PC-3 (cell line): ENCODE measurements around the gene PRDM1. TPM values are rescaled to one million over a fixed set of nuclear protein-coding genes. Genes with fewer than 3 reads are reported as not detected.

ENCODE experiments used
- ATAC-seq: fragments of 200-7000 bp; cut with Tn5 transposase; 2 replicates; pipeline ENCODE4 v1.9.1; 2020; ENCODE audit warnings: mild to moderate bottlenecking, moderate library complexity
- BruUV-seq: library from RNA; stranded (reverse); fragments of 400-500 nt; replicated peaks from 2 replicates; lab custom pipeline; 2021; lab: Mats Ljungman, UMichigan
- CTCF ChIA-PET: fragments of 300-600 bp; sonication (Branson Sonifier 250); formaldehyde crosslinking; loops from one replicate; lab custom pipeline; 2022; ENCODE audit warnings: antibody characterized with exemption; lab: Charles Lee
- POLR2A ChIA-PET: fragments of 300-600 bp; sonication (Branson Sonifier 250); formaldehyde crosslinking; loops from one replicate; lab custom pipeline; 2022; ENCODE audit warnings: antibody characterized with exemption; ENCODE audit not compliant: unreplicated experiment; lab: Charles Lee
- DNase-seq: peaks from one replicate; pipeline ENCODE4 v3.0.0-alpha.2; 2015
- H2AFZ ChIP-seq: fragments of 300-600 bp; sonication (generic); 2 replicates; pipeline ENCODE4 v1.6.0; 2016; ENCODE audit warnings: antibody characterized with exemption, low read length
- H3F3A ChIP-seq: fragments of 300-600 bp; sonication (generic); one replicate; pipeline ENCODE4 v1.6.0; 2017; ENCODE audit warnings: antibody characterized with exemption, low read length, control low read depth, mild to moderate bottlenecking; ENCODE audit not compliant: unreplicated experiment
- H3K27ac ChIP-seq: fragments of 300-600 bp; sonication (generic); 2 replicates; pipeline ENCODE4 v1.5.1; 2016; ENCODE audit warnings: mild to moderate bottlenecking, low read length
- H3K27me3 ChIP-seq: fragments of 300-600 bp; sonication (generic); 2 replicates; pipeline ENCODE4 v1.6.1; 2016; ENCODE audit warnings: low read length, mixed read lengths
- H3K36me3 ChIP-seq: fragments of 300-600 bp; sonication (generic); 2 replicates; pipeline ENCODE4 v1.6.1; 2016; ENCODE audit warnings: low read depth, mixed run types, low read length, mixed read lengths
- H3K4me1 ChIP-seq: fragments of 300-600 bp; sonication (generic); 2 replicates; pipeline ENCODE4 v1.5.1; 2016; ENCODE audit warnings: low read length; ENCODE audit not compliant: insufficient read depth
- H3K4me2 ChIP-seq: fragments of 300-600 bp; sonication (generic); 2 replicates; pipeline ENCODE4 v1.6.0; 2016; ENCODE audit warnings: low read length
- H3K4me3 ChIP-seq: fragments of 300-600 bp; sonication (generic); 2 replicates; pipeline ENCODE4 v1.5.1; 2016; ENCODE audit warnings: mild to moderate bottlenecking, low read length, mixed read lengths
- H3K79me2 ChIP-seq: fragments of 300-600 bp; sonication (generic); 2 replicates; pipeline ENCODE4 v1.6.1; 2017; ENCODE audit warnings: low read length, mixed read lengths
- H3K9ac ChIP-seq: fragments of 300-600 bp; sonication (generic); 2 replicates; pipeline ENCODE4 v1.6.0; 2016; ENCODE audit warnings: mild to moderate bottlenecking, low read length
- H3K9me2 ChIP-seq: fragments of 300-600 bp; sonication (generic); replicated peaks from 2 replicates; pipeline ENCODE4 v1.6.1; 2016; ENCODE audit warnings: mixed run types, low read length, mixed read lengths
- H3K9me3 ChIP-seq: fragments of 300-600 bp; sonication (generic); 2 replicates; pipeline ENCODE4 v1.6.1; 2016; ENCODE audit warnings: low read length, mixed read lengths
- H4K20me1 ChIP-seq: fragments of 300-600 bp; sonication (generic); 2 replicates; pipeline ENCODE4 v1.6.1; 2016; ENCODE audit warnings: low read length, mixed read lengths
- EZH2 ChIP-seq: fragments of 300-600 bp; sonication (generic); IDR thresholded peaks from one replicate; pipeline ENCODE4 v1.6.1; 2017; ENCODE audit warnings: antibody characterized with exemption, mild to moderate bottlenecking, low read length; ENCODE audit not compliant: unreplicated experiment
- EZH2phosphoT487 ChIP-seq: fragments of 300-600 bp; sonication (generic); IDR thresholded peaks from 2 replicates; pipeline ENCODE4 v1.6.1; 2018; ENCODE audit warnings: mild to moderate bottlenecking, antibody characterized with exemption, low read length, borderline replicate concordance
- intact Hi-C: fragments of 100-400 bp; cut with micrococcal nuclease; formaldehyde crosslinking; loops from 2 replicates; pipeline ENCODE4 v1.9.0; 2023
- total RNA-seq: library from RNA; depleted of rRNA; stranded (reverse); fragments of >200 nt; gene quantifications from 2 replicates; pipeline ENCODE4 v1.2.3, GENCODE V29; 2014
- TF ChIP-seq, protein P1 (sequence below): fragments of 300-600 bp; sonication (generic); conservative IDR thresholded peaks from 2 replicates; pipeline ENCODE4 v1.5.1; 2017; ENCODE audit warnings: antibody characterized with exemption, low read depth, mild to moderate bottlenecking, low read length

PRDM1 gene
- total RNA-seq, 1 experiment from 2014 or later = 2.0 TPM

DNA sequence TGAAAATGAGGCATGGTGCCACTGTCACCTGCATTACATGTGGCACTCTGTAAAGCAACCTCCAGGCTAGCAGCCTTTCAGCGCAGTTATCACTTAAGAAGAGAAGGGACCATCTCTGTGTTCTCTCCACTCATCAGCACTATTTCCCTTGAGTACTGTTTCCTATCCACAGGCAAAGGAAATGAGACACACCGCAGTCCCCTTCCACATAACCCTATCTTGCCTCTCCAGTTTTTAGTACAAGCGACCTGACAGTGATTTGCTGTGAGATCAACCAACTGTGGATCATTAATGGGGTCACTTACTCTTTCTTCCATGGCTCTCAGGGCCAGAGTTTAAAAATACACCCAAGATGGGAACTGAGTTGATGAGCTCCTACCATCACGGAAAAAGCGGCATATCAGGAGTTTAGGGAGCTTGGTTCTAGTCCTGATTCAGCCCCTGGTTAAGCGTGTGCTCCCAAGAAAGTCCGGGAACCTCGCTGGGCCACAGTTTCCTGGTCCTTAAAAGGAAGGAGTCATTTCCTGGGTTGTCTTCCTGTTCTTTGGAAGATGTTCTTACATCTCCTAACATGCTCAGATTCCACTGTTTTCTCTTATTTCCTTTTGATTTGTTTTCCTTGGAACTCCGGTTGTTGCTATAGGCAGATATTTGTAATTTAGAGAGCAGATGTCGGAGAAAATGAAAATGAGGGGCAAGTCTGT lies 27.3 kb downstream of the PRDM1 start:
- CTCF ChIA-PET = no interaction called here
- Histone ChIP-seq H3K4me1 (peaks cover 17% of the 10 kb centered on the region), H3K27me3 (no peaks in the 10 kb centered on the region), H3K27ac (no peak overlapping the region), H3F3A (no peaks in the 10 kb centered on the region), H3K4me2 (no peak overlapping the region), H3K36me3 (no peaks in the 10 kb centered on the region), H2AFZ (no peak overlapping the region), H3K9me3 (no peaks in the 10 kb centered on the region), H3K4me3 (no peak overlapping the region), H3K9ac (no peak overlapping the region), H3K79me2 (no peaks in the 10 kb centered on the region), H4K20me1 (no peaks in the 10 kb centered on the region), H3K9me2 (no peaks in the 10 kb centered on the region)
- no TSS peak for BruUV-seq
- POLR2A ChIA-PET = no interaction called here
- intact Hi-C loops = no loop called here
- ATAC-seq = no peak
- TF ChIP-seq EZH2phosphoT487 = no peak
- no peak for TF ChIP-seq EZH2
- TF ChIP-seq, protein P1, sequence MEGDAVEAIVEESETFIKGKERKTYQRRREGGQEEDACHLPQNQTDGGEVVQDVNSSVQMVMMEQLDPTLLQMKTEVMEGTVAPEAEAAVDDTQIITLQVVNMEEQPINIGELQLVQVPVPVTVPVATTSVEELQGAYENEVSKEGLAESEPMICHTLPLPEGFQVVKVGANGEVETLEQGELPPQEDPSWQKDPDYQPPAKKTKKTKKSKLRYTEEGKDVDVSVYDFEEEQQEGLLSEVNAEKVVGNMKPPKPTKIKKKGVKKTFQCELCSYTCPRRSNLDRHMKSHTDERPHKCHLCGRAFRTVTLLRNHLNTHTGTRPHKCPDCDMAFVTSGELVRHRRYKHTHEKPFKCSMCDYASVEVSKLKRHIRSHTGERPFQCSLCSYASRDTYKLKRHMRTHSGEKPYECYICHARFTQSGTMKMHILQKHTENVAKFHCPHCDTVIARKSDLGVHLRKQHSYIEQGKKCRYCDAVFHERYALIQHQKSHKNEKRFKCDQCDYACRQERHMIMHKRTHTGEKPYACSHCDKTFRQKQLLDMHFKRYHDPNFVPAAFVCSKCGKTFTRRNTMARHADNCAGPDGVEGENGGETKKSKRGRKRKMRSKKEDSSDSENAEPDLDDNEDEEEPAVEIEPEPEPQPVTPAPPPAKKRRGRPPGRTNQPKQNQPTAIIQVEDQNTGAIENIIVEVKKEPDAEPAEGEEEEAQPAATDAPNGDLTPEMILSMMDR = no peak
- no peak for DNase-seq

DNA sequence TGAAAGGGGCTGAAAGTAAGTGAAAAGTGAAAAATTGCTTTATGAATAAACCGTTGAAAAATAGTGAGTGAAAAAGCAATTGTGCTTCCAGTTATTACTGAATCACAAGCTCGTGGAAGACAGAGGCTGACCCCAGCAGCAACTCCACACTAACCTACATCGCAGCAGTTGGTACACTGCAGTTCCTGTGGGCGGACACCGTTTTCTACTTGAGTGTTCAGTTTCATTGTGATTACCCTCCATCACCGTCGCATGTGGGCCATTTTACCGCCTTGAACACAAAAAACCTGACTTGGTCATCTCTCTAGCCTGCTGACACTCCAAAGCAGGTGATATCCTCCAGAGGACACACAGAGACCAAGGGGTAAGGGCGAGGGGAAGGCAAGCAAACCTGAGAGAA lies 28.4 kb downstream of the PRDM1 start:
- DNase-seq (no peak), ATAC-seq (no peak)
- Histone ChIP-seq H3K9me3 (no peaks in the 10 kb centered on the region), H3K27me3 (no peaks in the 10 kb centered on the region), H3F3A (no peaks in the 10 kb centered on the region), H3K9ac (no peak overlapping the region), H3K4me3 (no peak overlapping the region), H3K4me1 (peaks cover 27% of the 10 kb centered on the region), H3K9me2 (no peaks in the 10 kb centered on the region), H4K20me1 (no peaks in the 10 kb centered on the region), H3K36me3 (no peaks in the 10 kb centered on the region), H3K27ac (no peak overlapping the region), H3K79me2 (no peaks in the 10 kb centered on the region), H3K4me2 (no peak overlapping the region), H2AFZ (no peak overlapping the region)
- BruUV-seq = no TSS peak
- POLR2A ChIA-PET = no interaction called here
- CTCF ChIA-PET = no interaction called here
- intact Hi-C loops = no loop called here
- TF ChIP-seq, protein P1 = no peak
- TF ChIP-seq EZH2 (no peak), EZH2phosphoT487 (no peak)

DNA sequence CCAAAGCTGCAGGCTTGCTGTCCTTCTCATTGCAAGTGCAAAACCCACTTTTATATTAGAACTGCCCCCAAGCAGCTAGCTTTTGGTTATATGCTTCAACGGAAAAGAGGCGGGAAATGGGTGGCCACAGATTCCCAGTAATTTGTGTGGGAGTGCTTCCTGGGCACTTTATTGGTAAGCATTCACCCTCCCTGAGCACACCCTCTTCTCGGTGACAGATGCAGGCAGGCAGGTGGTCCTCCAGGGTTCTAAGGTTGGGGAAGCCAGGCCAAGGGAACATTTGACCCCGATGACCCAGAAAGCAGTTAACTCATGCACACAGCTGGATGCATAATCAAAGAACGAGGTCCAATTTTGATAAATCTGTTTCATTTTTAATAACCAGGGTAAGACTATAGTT lies 29.1 kb downstream of the PRDM1 start:
- H3K79me2 ChIP-seq = no peaks in the 10 kb centered on the region
- H3K36me3 ChIP-seq = no peaks in the 10 kb centered on the region
- POLR2A ChIA-PET = no interaction called here
- no peak overlapping the region for H3K4me3 ChIP-seq
- no peak overlapping the region for H2AFZ ChIP-seq
- H3K4me2 ChIP-seq = no peak overlapping the region
- H3K9me2 ChIP-seq = no peaks in the 10 kb centered on the region
- H3K27ac ChIP-seq = no peak overlapping the region
- H3F3A ChIP-seq = no peaks in the 10 kb centered on the region
- no peak for ATAC-seq
- H3K4me1 ChIP-seq = peaks cover 33% of the 10 kb centered on the region
- no peaks in the 10 kb centered on the region for H4K20me1 ChIP-seq
- CTCF ChIA-PET = no interaction called here
- H3K27me3 ChIP-seq = no peaks in the 10 kb centered on the region
- TF ChIP-seq EZH2phosphoT487 (no peak), EZH2 (no peak)
- TF ChIP-seq, protein P1 = no peak
- no peak overlapping the region for H3K9ac ChIP-seq
- no peak for DNase-seq
- BruUV-seq = no TSS peak
- intact Hi-C loops = no loop called here
- H3K9me3 ChIP-seq = no peaks in the 10 kb centered on the region
